HG02885 (cell line): ENCODE data around the gene DIPK1A.

Experiments
- ATAC-seq: cut with Tn5 transposase; IDR thresholded peaks from one replicate; pipeline ENCODE4 v1.9.1; 2021; ENCODE audit warnings: mild to moderate bottlenecking; ENCODE audit not compliant: unreplicated experiment, poor library complexity

Gene DIPK1A

DNA sequence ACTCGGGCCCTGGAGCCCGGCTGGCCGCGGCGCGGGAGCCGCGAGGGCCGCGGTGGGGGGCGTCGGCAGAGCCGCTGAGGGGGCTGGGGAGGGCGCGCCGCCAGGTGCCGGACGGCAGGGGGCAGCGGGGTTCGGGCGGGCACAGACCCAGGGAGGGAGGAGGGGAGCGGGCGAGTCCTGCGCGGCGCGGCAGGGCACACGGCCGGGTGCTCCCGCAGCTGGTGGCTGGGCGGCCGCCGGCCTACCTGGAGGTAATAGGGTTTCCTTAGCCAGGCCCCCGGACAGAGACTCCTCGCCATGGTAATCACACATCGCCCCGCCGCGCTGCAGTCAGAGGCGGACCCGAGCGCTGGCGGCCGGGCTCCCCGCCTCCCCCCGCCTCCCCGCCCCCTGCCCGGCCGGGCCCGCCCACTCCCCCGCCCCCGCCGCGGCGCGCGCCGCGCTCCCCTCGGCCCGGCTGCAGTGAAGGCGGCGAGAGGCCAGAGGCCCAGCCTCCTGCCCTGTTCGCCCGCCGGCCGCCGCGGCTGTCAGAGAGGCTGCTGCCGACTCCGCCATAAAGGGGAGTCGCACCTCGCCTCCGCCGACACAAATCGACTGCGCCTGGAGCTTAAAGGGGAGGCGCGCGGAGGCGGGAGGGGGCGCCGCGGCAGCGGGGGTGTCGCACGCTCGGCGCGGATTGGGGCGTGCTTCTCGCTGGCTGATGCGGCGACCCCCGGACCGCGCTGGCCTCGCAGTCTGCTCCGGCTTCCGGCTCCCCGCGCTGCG lies at the start of gene DIPK1A:
Gene DIPK1A, minus strand, starts transcription at position 332 of the 765 bp plus-strand sequence. Its CDS starts 33 bp downstream, at position 299.
- peak; percentile 45 for ATAC-seq

DNA sequence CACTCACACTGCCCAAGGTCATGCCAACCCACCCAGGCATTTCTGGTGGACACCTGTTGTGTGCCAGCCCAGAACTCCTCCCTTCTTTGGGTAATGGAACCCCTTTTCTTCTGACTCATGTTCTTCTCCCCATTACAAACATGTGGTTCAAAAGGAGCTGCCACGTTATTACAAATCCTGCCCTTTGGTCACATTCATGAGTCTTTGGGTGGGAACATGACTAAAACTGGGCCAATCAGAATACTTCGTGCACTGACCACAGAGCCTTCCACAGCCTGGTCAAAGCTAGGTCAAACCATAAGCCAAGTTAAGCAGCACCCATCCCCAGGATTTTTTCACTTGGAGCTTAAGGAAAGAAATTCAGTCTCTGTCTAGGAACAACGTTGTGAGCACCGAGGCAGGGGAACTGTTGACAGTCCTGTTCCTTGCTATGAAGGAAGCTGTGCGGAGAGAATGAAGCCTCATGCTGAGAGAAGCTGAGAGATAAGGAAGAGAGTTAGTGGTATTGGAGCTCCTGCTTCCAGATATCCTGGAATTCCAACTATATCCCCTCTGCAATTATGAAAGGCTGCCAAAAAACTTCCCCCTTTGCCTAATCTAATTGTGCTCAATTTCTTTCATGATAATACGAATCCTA lies 46.8 kb upstream of the DIPK1A start:
- no peak for ATAC-seq

DNA sequence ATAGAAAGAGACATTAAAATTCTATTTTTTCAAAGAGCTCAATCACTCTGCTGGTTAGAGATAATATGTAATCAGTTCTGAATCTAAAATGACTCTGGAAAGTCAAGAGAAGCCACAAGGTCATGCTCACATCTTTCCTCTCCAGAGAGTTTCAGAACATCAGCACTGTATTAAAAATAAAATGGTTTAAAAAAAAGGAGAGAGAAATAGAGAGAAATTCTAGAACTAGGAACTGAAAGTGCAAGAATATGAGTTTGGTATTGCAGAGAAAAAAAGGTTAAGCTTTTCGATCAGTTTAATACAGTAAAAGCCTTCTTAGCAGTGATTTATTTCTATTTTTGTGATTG lies 44.0 kb upstream of the DIPK1A start:
- peak; percentile 50 for ATAC-seq

DNA sequence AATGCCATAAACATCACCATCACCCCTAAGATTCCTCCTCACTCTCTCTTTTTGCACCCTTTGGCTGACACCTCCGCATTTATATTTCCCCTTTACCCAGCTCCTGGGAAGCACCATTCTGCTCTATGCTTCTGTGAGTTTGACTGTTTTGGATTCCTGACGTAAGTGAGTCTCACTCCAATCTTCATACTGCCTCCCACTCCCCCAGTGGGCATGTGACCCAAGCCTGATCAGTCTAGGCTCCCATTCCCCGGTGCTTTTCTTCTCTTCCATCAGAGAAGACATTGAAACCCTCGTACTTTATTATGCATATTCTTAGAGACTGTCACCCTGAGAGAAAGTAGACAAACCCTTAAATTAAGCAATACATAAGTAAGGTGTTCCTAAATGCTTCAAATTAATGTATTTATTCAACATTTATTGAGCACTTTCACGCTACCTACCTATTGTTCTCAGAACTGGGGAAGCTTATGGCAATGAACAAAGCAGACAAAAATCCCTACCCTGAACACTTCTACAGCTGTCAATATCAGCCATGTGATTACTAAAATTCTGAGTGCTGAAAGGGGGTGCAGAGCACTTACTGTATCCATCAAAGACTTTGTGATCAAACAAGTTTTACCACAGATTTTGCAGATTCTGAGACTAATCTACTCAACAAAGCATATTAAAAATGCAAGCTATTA lies 43.4 kb upstream of the DIPK1A start:
- ATAC-seq, result peak; percentile 18

DNA sequence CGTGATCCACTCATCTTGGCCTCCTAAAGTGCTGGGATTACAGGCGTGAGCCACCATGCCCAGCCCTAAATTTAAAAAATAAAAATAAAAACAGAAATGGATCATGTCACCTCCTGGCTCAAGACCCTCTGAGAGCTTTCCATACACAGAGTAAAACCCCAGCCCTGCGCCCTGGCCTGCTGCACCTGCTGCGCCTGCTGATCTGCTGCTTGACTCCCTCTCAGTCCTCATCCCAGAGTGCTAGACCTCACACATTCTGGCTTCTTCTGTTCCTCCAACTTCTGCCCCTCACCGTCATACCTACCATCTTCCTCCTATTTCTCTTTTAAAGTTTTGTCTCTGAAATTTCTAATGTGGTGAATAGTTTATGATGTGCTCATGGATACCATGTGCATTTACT lies 42.7 kb upstream of the DIPK1A start:
- ATAC-seq, result no peak

DNA sequence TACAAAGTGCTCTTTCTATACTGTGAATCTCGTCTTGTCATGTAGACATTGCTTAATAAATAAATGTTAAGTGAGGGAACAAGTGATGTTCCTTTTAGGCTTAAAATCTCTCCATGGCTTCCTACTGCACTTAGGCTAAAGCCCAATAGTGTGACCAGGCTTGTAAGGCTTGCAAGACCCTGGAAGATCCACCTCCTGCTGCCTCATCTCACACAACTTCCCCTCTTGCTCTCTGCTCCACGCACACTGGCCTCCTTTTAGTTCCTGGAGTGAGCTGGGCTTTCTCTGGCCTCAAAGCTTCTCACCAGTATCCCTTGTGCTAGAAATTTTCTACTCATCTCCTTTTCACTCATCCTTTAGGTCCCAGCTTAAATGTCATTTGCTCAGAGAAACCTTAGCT lies 41.5 kb upstream of the DIPK1A start:
- ATAC-seq, result no peak

DNA sequence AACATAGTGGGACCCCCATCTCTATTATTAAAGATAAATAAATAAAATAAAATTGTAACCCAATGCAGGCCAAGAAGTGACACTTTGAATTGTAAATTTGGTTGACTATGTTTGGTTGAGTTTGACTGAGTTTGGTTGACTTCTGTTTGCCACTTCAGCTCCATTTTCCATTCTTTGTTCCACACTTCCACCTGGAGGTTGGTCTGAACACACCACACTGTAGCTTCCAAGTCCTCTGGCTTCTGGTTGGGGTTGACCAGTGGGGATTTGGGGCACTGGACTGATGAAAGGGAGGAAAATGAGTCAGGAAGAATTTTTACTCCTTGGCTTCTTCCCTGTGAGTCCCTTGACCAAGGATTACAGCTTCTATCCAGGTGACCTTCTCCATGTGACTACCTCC lies 40.6 kb upstream of the DIPK1A start:
- ATAC-seq, result no peak

DNA sequence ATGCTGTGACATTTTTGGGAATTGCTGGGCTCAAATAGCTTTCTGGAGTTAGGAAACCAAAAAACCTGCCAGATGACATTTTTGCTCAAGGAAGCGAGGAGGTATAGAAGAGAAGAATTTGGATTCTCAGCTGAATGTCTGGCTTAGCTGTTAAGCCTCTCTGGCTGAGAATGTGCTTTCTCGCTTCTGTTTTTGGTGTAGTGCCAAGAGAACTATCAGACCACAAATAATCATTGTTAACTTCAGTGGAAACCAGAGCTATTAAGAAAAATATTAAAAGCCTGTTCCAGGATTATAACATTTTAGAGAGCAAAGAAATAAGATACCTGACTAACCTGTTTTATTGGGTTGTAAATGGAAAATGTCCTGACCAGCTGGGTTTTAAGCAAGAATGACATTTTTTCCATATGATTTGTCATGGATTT lies 39.5 kb upstream of the DIPK1A start:
- no peak for ATAC-seq

DNA sequence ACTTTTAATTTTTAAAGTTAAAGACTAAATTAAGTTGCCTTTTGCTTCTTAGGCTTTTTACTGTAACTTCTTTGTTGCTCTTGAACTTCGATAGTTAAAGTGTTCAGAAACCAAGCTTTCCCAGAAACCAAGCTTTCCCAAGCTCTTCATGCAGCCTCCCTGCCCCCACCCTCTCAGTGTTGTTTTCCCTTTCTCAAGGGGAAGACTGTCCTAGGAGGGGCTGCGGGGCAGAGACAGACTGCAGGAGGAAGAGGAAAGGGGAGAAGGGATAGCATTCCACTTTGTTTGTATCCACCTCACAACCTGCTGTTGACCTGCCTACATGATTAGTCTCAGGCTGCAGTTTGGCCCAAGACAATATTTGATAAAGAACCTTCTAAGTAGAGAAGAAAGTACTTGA lies 39.0 kb upstream of the DIPK1A start:
- ATAC-seq, result no peak

DNA sequence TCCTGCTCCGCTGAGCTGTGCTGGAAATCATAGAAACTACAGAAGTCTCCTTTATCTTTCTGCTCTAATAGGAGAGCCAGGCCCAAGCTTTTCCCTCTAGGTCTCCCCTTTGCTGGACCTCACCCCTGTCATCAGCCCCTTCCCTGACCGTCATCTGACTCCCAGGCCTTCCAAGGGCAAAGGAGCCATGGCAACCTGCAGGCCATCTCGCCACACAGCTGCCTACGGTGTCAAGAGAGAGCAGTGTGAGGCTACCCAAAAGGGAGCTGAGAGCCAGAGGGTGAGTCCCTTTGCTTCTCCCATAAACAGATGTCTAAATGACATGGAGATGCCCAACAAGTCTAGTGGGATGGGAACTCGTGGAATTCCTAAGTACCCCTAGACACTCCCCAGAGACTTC lies 37.6 kb upstream of the DIPK1A start:
- no peak for ATAC-seq

DNA sequence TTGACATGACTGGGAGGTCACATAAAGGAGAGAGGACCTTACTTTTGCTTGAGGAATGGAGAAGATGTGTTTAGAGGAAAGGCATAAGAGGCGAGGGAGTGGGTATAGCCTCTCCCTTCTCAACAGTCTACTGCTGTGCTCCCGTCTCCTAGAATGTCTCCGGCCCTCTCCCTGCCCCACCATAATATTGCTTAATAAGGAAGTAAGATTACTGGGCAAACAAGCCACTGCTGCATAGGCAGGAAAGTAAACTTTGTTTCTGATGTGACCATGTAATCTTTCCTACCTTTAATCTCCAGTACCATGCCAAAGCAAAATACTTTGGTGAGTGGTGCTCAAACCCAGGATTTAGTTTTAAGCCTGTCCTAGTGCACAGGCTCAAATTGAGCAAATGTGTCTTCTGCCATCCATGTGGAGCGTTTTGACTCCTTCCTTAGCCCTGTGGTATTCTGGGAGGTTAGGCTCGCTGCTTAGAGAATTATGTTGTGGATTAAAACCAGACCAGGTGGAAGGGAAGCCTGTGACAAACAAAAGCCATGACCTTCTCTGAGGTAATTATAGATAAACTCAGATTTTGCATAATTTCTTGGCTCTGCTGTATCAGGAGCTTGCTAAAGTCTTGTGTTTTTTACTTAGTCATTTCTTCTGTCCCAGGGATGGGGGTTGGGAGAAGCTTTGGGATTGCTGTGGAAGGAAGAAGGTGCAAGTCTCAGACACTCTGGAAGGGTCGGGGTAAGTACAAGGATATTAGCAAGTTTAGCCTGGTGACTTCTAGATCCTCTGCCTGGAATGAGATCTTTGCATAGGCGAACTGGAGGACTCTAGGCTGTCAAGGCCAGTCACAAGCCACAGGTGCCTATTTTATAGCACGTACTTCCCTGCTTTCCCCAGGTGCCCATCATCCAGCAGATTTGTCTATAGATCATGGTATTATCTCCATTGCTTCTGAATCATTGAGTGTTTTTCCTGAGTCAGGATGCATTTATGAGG lies 34.5 kb upstream of the DIPK1A start:
- ATAC-seq, result no peak

DNA sequence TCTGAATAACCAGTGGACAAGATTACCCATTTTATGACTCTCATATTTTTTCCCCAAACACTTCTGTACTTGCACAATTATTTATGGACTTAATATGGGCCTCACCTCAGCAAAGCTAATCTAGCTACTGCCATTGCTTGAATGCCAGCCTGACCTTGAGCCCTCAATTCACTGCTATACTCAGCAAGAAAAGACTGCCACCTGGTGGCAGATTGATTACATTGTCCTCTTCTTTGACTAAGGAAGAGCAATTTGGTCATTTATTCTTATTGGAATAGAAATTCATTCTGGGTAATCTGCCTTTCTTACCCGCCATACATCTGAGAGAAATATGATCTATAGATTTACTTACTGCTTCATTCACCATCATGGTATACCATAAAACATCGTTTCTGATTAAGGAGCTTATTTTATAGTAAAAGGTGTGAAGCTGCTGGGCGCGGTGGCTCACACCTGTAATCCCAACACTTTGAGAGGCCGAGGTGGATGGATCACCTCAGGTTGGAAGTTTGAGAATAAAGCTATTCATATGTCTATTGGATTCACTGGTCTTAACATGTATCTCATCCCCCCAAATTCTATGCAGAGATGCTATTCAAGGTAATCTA lies 32.9 kb upstream of the DIPK1A start:
- peak; percentile 84 for ATAC-seq

DNA sequence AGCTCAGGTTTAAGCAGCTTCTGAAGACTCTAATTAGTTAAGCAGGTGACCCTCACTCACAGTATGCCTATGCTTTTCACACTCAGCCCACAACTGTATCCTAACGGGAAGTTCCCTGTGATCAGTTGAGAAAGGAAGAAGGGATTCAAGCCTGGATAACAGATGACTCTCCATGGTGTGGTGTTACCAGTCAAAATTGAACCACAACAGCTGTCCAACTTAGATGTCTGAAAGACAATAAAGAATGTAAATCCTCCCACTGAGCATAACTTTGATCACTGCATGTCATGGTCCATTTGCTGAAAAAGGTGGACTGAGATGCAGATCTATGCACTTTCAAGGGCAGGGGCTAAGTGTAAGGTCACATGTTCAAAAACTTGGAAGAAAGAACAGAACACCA lies 32.3 kb upstream of the DIPK1A start:
- no peak for ATAC-seq

DNA sequence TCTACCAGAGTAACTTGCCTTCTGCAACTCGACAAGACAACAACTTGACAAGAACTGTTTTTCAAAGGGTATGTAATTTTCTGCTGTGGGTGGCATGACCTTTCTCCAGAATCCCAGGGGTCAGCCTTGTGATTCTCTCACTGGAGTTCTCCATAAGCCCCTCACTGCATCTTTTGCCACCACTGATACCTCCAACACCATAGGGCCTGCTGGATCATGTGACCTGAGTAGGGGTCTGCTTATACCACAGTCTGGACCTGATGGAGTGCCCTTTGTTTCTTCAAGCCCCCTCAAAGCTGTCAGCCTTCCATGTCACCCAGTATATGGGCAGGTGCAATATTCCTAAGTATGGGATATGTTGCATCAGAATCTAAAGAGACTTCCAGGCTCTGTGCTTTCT lies 31.6 kb upstream of the DIPK1A start:
- ATAC-seq, result no peak

DNA sequence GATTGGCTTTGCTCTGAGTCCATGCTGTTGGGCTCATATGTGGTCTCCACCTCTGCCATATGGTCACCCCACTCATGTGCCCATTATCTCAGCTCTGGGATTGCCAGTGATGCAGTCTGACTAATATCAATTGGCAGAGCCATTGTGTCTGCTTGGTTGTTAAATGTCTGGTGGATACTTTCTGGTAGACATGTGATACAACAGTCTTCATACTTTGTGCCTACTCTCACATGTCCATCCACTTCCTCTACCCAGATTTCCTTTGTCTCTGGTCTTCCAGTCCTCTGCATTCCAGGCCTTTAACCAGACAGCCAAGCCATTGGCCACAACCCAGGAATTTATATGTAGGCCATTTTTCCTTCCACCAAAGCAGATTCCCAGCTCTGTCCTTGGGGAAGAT lies 30.8 kb upstream of the DIPK1A start:
- ATAC-seq, result no peak

DNA sequence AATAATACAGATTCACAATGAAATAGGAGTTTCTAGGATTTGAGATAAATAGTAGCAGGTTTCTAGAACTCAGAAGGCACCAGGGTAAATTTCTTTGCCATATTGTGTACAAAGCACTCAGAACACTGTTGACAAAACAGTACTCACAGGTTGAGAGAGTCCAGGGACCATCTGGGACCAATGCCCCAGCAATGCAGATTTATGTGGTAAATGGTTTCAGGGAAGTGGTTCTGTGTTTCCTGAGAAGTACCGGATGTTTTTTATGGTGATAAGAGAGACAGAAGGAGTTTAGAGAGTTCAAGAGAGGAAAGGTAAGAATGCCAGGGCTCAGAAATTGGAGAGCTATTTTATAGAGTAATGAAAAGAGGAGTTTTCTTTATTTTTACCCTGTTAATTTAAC lies 29.6 kb upstream of the DIPK1A start:
- ATAC-seq, result no peak

DNA sequence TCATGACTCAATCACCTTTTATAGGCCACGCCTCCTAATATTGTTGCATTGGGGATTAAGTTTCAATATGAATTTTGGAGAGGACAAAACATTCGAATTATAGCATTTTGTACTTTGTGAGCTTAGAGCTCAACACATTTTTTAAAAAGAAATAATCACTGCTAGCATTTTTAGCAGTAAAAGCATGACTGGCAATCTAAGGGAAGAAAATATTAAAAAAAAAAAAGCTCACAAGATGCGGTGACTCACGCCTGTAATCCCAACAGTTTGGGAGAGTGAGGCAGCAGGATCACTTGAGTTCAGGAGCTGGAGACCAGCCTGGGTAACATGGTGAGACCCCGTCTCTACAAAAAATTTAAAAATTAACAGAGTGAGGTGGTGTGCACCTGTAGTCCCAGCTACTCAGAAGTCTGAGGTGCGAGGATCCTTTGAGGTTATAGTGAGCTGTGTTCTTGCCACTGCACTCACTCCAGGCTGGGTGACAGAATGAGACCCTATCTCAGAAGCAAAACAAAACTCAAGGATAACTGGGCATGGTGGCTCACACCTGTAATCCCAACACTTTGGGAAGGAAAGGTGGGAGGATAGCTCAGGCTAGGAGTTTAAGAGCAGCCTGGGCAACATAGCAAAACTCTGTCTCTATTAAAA lies 28.8 kb upstream of the DIPK1A start:
- no peak for ATAC-seq

DNA sequence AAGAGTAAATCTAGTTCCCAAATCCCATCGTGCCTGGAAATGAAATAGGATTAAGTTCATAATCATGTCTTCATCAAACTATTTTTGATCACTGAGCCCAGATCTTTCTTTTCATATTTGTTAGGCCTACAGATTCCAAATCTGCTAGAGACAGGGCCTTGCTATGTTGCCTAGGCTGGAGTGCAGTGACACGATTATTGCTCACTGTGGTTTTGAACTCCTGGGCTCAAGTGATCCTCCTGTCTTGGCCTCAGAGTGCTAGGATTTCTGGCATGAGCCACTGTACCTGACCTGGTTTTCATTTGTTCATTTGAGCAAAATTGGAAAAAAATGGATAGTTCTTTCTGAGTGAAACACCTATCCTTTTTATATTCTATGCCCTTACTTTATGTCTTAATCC lies 28.0 kb upstream of the DIPK1A start:
- ATAC-seq, result no peak

DNA sequence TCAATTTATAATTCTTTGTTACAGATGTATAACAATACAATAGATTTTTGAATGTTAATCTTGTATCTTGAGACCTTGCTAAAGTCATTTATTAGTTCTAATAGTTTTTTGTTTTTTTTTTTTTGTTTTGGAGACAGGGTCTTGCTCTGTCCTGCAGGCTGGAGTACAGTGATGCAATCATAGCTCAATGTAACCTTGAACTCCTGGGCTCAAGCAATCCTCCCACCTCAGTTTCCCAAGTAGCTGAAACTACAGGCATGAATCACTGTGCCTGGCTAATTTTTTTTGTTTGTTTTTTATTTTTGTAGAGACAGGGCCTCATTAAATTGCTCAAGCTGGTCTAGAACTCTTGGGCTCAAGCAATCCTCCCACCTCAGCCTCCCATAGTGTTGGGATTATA lies 26.2 kb upstream of the DIPK1A start:
- ATAC-seq, result no peak

DNA sequence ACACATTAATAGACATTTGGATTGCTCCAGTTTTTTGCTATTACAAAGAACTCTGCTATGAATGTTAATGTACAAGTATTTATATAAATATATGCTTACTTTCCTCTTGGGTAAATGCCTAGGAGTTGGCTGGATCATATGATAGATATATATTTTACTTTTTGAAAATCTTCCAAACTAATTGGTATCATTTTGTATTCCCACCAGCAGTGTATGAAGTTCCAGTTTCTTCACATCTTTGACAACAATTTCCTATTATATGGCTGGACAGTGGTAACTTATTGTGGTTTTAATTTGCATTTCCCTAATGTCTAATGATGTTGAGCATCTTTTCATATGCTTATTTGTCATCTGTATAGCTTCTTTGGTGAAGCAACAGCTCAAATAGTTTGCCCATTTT lies 23.8 kb upstream of the DIPK1A start:
- ATAC-seq, result no peak
